Gastroesophageal sphincter (tissue), 4 donors: Measurements from ENCODE around the gene SASH1. TPM values are rescaled to one million over a fixed set of nuclear protein-coding genes. Genes with fewer than 3 reads are reported as not detected.

Source experiments
- ATAC-seq: fragments of 150-250 bp; one replicate; pipeline ENCODE4 v1.9.1; 2016; ENCODE audit warnings: mild to moderate bottlenecking, moderate library complexity
- H3K27ac ChIP-seq, 4 donors: fragments of 200-600 bp; sonication (generic) in 3 of 4; 1 replicate in 3 of 4; 2 replicates in 1 of 4; pipeline ENCODE4 v1.5.1; 2016 to 2019
- H3K27me3 ChIP-seq: fragments of 200-600 bp; sonication (generic); one replicate; pipeline ENCODE4 v1.5.1; 2019
- H3K36me3 ChIP-seq, 2 donors: fragments of 200-600 bp; sonication (generic); one replicate each; pipeline ENCODE4 v1.5.1; 2019; ENCODE audit warnings: control low read depth in 1 of 2
- H3K4me1 ChIP-seq, 3 donors: fragments of 200-600 bp; sonication (generic); 1 replicate in 2 of 3; 2 replicates in 1 of 3; pipeline ENCODE4 v1.5.1; 2016 to 2019; ENCODE audit warnings: control low read depth in 2 of 3
- H3K4me3 ChIP-seq, 2 donors: fragments of 200-600 bp; sonication (generic); one replicate each; pipeline ENCODE4 v1.5.1; 2019; ENCODE audit warnings: mild to moderate bottlenecking in 1 of 2, moderate library complexity in 1 of 2
- H3K9me3 ChIP-seq, 3 donors: fragments of 200-600 bp; sonication (generic); one replicate each; pipeline ENCODE4 v1.5.1; 2017 to 2019; ENCODE audit warnings: control low read depth in 2 of 3
- EP300 ChIP-seq: sonication (generic); formaldehyde crosslinking; IDR thresholded peaks from one replicate; pipeline ENCODE4 v1.6.1; 2017; ENCODE audit warnings: antibody characterized with exemption, mild to moderate bottlenecking
- POLR2A ChIP-seq, 2 donors: fragments of 450-650 bp; IDR thresholded peaks; one replicate each; pipeline ENCODE4 v1.6.1; 2017; ENCODE audit warnings: antibody characterized with exemption in 2 of 2, mild to moderate bottlenecking in 2 of 2, moderate library complexity in 1 of 2
- POLR2AphosphoS5 ChIP-seq: sonication (generic); formaldehyde crosslinking; IDR thresholded peaks from one replicate; pipeline ENCODE4 v1.6.1; 2017; ENCODE audit warnings: antibody characterized with exemption
- WGBS, 2 donors: methylation state at CpG; one replicate each; pipeline ENCODE4 v1.1.5; 2018; ENCODE audit warnings: low coverage in 1 of 2; 5-methylcytosine and 5-hydroxymethylcytosine counted together
- total RNA-seq, 4 donors: library from RNA; depleted of rRNA; stranded (reverse); fragments of >200 nt; gene quantifications; one replicate each; pipeline ENCODE4 v1.1.0, GENCODE V29; 2016
- TF ChIP-seq, protein P1 (sequence below), 4 experiments: fragments of 200-600 bp in 2 of 4; fragments of 450-650 bp in 2 of 4; sonication (generic) in 1 of 4; IDR thresholded peaks; one replicate each; pipeline ENCODE4 v1.5.1; 2017 to 2019; ENCODE audit warnings: antibody characterized with exemption in 4 of 4, mild to moderate bottlenecking in 2 of 4, moderate library complexity in 2 of 4

The SASH1 gene
- total RNA-seq, 4 donors from 2014 or later: 48.9 to 78.9 (median 64.6) TPM

DNA sequence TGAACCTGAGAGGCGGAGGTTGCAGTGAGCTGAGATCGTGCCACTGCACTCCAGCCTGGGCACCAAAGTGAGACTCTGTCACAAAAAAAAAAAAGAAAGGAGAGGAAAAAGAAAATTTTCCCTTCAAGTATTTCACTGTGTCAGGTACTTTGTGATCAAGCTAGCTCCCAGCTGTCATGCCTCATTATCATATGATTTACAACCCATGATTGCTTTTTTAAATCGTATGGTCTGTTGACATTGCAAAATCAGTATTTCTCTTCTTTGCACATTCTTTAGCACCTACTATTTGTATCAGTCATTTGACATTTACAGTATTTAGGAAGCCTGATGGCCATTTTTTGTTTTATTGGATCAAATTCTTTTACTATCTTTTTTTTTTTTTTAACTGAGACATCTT lies 22.4 kb downstream of the SASH1 start:
- Histone ChIP-seq H3K4me1 (peaks cover 0 to 58% (median 17%) of the 10 kb centered on the region in 3 donors), H3K36me3 (no peaks in the 10 kb centered on the region), H3K9me3 (no peaks in the 10 kb centered on the region), H3K27me3 (no peaks in the 10 kb centered on the region), H3K27ac (peak overlapping the region in 2 of 4 donors; percentile 26 to 64), H3K4me3 (no peak overlapping the region)
- no peak for TF ChIP-seq POLR2A (IDR thresholded peaks at IDR 0.05)
- TF ChIP-seq, protein P1, sequence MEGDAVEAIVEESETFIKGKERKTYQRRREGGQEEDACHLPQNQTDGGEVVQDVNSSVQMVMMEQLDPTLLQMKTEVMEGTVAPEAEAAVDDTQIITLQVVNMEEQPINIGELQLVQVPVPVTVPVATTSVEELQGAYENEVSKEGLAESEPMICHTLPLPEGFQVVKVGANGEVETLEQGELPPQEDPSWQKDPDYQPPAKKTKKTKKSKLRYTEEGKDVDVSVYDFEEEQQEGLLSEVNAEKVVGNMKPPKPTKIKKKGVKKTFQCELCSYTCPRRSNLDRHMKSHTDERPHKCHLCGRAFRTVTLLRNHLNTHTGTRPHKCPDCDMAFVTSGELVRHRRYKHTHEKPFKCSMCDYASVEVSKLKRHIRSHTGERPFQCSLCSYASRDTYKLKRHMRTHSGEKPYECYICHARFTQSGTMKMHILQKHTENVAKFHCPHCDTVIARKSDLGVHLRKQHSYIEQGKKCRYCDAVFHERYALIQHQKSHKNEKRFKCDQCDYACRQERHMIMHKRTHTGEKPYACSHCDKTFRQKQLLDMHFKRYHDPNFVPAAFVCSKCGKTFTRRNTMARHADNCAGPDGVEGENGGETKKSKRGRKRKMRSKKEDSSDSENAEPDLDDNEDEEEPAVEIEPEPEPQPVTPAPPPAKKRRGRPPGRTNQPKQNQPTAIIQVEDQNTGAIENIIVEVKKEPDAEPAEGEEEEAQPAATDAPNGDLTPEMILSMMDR (IDR thresholded peaks at IDR 0.05): no peak
- no peak for TF ChIP-seq EP300
- no peak for TF ChIP-seq POLR2AphosphoS5
- WGBS, 2 donors: 77 to 81% methylated on average over 3 of the region's 3 CpGs
- no peak for ATAC-seq

DNA sequence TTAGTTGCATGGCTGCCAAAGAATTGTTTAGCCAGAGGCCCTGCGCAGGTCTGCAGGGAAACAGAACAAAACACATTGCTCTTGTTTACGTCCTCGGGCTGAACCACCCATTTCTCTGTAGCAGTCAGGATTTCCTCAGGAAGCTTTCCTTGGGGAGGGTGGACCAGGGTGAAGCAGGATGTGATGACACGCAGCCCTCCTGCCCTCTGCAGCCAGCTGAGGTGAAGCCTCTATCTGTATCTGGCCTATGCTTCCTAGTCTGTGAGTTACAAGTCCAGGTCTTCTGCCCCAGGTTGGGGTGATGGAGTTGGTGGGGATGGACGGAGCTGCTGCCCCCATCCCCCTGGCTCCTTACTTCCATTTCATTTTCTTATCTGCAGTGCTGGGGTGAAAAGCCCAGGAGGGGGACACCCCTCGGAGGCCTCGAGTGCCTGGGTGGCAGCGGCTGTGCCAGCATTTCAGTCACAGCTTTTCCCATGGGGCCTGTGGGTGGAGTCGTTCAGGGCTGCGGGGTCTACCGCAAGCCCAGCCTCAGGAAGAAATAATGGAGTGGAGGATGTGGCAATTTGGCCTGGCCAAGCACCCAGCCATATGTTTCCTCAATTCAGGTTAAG lies 24.9 kb downstream of the SASH1 start:
- ATAC-seq: peak; percentile 85
- peak overlapping the region; percentile 22 to 70 (median 65) for H3K27ac ChIP-seq
- H3K4me1 ChIP-seq: peaks cover 0 to 64% (median 25%) of the 10 kb centered on the region in 3 donors
- H3K9me3 ChIP-seq: no peaks in the 10 kb centered on the region
- WGBS, 2 donors: 30% methylated on average over 2 of the region's 11 CpGs; no CpG with 5 or more reads in 1 of the 2 donors
- no peaks in the 10 kb centered on the region for H3K27me3 ChIP-seq
- H3K36me3 ChIP-seq: no peaks in the 10 kb centered on the region
- H3K4me3 ChIP-seq: no peak overlapping the region
- TF ChIP-seq, protein P1 (IDR thresholded peaks at IDR 0.05): no peak
- no peak for TF ChIP-seq POLR2A (IDR thresholded peaks at IDR 0.05)
- peak; percentile 48 for TF ChIP-seq POLR2AphosphoS5
- TF ChIP-seq EP300: no peak

DNA sequence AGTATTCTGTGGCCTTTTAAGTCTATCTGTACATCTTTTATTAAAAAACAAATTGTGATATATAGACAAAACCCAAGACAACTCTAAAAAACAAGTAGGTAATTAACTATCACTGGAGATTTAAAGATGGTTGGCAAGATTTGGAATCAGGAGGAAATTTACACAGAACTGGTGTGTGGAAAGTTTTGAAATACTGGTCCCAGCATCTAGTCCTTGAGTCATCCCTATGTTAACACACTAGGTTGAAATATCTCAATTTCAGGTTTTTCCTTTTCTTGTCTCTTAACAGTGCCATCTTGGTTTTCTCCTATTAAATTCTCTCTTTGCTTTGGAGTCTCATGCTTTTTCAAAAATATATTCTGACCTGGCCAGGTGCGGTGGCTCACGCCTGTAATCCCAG lies 27.5 kb downstream of the SASH1 start:
- Histone ChIP-seq H3K36me3 (no peaks in the 10 kb centered on the region), H3K27me3 (no peaks in the 10 kb centered on the region), H3K27ac (no peak overlapping the region), H3K4me3 (no peak overlapping the region), H3K9me3 (no peaks in the 10 kb centered on the region), H3K4me1 (peaks cover 0 to 73% (median 25%) of the 10 kb centered on the region in 3 donors)
- no peak for ATAC-seq
- TF ChIP-seq, protein P1 (IDR thresholded peaks at IDR 0.05): no peak
- no peak for TF ChIP-seq EP300
- TF ChIP-seq POLR2AphosphoS5: no peak
- no peak for TF ChIP-seq POLR2A (IDR thresholded peaks at IDR 0.05)
- WGBS, 2 donors: 100% methylated on average over 2 of the region's 2 CpGs; no CpG with 5 or more reads in 1 of the 2 donors

DNA sequence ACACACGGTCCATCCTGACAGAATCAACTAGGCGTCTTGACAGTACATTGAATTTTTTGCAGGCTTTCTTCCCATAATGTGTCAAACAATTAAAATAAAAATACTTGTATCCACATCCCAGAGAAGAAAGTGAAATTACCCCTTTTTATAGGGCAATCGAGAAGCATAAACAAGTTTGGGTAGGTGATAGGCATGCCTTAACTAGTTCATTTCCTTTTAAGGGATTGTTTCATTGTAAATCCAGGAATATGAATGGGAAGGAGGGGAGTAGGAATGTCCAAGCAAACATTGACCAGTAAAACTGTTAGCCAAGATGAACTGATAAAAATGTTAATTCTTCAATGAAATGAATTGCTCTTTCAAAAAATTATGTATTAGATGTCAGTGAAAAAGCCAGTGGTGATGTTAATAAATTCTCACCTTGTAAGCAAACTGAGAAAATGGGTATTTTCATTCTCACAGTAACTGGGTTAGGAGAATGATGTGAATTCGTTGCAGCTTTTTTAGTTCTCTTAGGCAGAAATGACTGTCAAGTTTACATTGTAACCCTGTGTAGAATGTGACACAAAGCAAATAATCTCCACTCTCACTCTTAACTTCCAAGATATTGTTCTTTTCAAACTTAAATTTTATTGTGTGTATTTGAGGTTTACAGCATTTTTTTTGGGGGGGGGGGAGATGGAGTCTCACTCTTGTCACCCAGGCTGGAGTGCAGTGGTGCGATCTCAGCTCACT lies 31.6 kb downstream of the SASH1 start:
- Histone ChIP-seq H3K4me1 (peaks cover 0 to 34% (median 10%) of the 10 kb centered on the region in 3 donors), H3K27me3 (no peaks in the 10 kb centered on the region), H3K27ac (no peak overlapping the region), H3K36me3 (no peaks in the 10 kb centered on the region), H3K9me3 (no peaks in the 10 kb centered on the region), H3K4me3 (no peak overlapping the region)
- 61 to 75% methylated on average over 5 of the region's 5 CpGs for WGBS, 2 donors
- no peak for ATAC-seq
- TF ChIP-seq, protein P1 (IDR thresholded peaks at IDR 0.05): no peak
- no peak for TF ChIP-seq POLR2A (IDR thresholded peaks at IDR 0.05)

DNA sequence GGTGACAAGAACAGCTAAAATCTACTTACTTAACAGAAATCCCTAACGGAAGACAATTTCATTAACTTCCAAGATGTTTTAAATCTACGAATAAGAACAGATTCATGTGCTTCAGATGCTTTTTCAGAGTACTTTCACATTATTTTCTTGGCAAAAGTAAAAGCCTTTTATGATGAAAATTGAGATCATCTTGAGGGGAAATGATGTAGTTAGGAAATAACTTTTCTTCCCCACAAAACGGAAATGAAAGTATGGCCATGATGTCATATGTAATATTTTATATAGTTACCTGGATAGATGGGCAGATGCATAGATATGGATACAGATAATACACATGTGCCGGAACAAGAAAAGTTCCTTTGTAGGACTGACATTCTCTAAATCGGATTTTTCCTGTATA lies 32.8 kb downstream of the SASH1 start:
- TF ChIP-seq POLR2AphosphoS5 (no peak), POLR2A (IDR thresholded peaks at IDR 0.05) (no peak), EP300 (no peak)
- TF ChIP-seq, protein P1 (IDR thresholded peaks at IDR 0.05): no peak
- 72 to 86% methylated on average over 5 of the region's 5 CpGs for WGBS, 2 donors
- H3K4me1 ChIP-seq: peaks cover 0 to 34% (median 10%) of the 10 kb centered on the region in 3 donors
- H3K27ac ChIP-seq: no peak overlapping the region
- no peak overlapping the region for H3K4me3 ChIP-seq
- no peaks in the 10 kb centered on the region for H3K27me3 ChIP-seq
- H3K36me3 ChIP-seq: no peaks in the 10 kb centered on the region
- H3K9me3 ChIP-seq: no peaks in the 10 kb centered on the region
- ATAC-seq: no peak
